HUES6 (cell line): ENCODE measurements around the gene ARL14EPL.

Experiments used
- H3K27ac ChIP-seq: 2 replicates; pipeline ENCODE4 v1.7.0; 2013; ENCODE audit warnings: low read depth, mild to moderate bottlenecking, low read length, inconsistent platforms
- H3K27me3 ChIP-seq: 2 replicates; pipeline ENCODE4 v1.6.1; 2013; ENCODE audit warnings: low read length; ENCODE audit not compliant: control insufficient read depth, insufficient read depth
- H3K36me3 ChIP-seq: 2 replicates; pipeline ENCODE4 v1.6.1; 2013; ENCODE audit warnings: low read length; ENCODE audit not compliant: control insufficient read depth, insufficient read depth
- H3K4me1 ChIP-seq: 2 replicates; pipeline ENCODE4 v1.6.1; 2013; ENCODE audit warnings: low read length; ENCODE audit not compliant: control insufficient read depth, insufficient read depth
- H3K4me3 ChIP-seq: 2 replicates; pipeline ENCODE4 v1.5.1; 2013; ENCODE audit warnings: low read depth, low read length
- H3K9ac ChIP-seq: one replicate; pipeline ENCODE4 v1.6.1; 2013; ENCODE audit warnings: mild to moderate bottlenecking, low read length
- H3K9me3 ChIP-seq: 2 replicates; pipeline ENCODE4 v1.6.1; 2013; ENCODE audit warnings: low read depth, low read length; ENCODE audit not compliant: control insufficient read depth, insufficient read depth

ARL14EPL gene

DNA sequence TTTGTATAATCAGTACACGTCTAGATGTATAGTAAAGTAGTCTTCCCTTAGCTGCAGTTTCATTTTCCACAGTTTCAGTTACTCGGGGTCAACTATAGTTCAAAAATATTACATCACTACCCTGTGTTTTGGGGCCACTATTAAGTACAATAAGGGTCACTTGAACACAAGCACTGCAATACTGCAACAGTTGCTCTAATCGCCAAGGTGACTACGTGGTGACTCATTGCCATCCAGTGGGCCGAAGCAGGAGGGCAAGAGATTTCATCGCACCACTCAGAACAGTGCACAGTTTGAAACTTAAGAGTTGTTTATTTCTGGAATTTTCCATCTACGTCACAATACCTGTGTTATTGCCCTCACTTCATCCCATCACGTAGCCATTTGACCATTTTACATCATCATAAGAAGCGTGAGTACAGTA is at the start of gene ARL14EPL:
Gene ARL14EPL, plus strand, starts transcription at position 379 of the 424 bp plus-strand sequence. CDS start 18,994 bp downstream, outside the sequence.
- Histone ChIP-seq H3K9ac (no peak within 1 kb of the TSS), H3K9me3 (no peaks in the 10 kb centered on the region), H3K4me3 (no peak within 1 kb of the TSS), H3K27ac (no peak within 1 kb of the TSS), H3K36me3 (no peaks in the 10 kb centered on the region), H3K4me1 (0 out of 2 replicates have a peak, but pooled peaks cover 3% of the 10 kb centered on the region), H3K27me3 (no peaks in the 10 kb centered on the region)

DNA sequence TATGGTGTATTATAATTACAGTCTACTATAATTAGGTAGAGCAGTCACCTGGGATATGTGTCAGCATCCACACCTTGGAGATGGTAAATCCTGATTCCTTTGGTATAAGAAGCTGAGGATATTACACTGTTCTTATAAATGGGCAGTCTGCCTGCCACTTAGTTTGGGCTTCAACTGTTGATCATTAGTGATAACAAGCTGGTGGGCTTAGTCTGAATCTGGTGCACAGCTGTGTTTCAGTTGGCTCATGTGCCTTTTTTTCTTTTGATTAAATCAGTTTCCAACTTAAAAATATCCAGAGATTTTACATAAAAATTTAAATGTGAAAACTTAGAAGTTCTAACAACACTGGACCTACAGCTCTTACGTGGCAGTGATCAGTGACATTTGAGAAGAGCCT is 48.8 kb upstream of the ARL14EPL start:
- no peak overlapping the region for H3K4me3 ChIP-seq
- no peaks in the 10 kb centered on the region for H3K36me3 ChIP-seq
- no peaks in the 10 kb centered on the region for H3K9me3 ChIP-seq
- no peak overlapping the region for H3K9ac ChIP-seq
- H3K27ac ChIP-seq: no peak overlapping the region
- H3K4me1 ChIP-seq: no peaks in the 10 kb centered on the region
- no peaks in the 10 kb centered on the region for H3K27me3 ChIP-seq

- no peaks in the 10 kb centered on the region for H3K9me3 ChIP-seq
- no peaks in the 10 kb centered on the region for H3K4me1 ChIP-seq
- H3K27me3 ChIP-seq: no peaks in the 10 kb centered on the region
- H3K9ac ChIP-seq: no peak overlapping the region
- H3K4me3 ChIP-seq: no peak overlapping the region
- no peak overlapping the region for H3K27ac ChIP-seq
- H3K36me3 ChIP-seq: no peaks in the 10 kb centered on the region
Measured at GRCh38 chr5:115985802-115986757, 46.2 kb upstream of the ARL14EPL start.

- Histone ChIP-seq H3K4me3 (no peak overlapping the region), H3K27ac (no peak overlapping the region), H3K36me3 (no peaks in the 10 kb centered on the region), H3K9me3 (no peaks in the 10 kb centered on the region), H3K27me3 (no peaks in the 10 kb centered on the region), H3K4me1 (no peaks in the 10 kb centered on the region), H3K9ac (no peak overlapping the region)
Measured at GRCh38 chr5:115988002-115988401, 44.3 kb upstream of the ARL14EPL start.

GRCh38 chr5:115992848-115993350 is 39.4 kb upstream of the ARL14EPL start:
- H3K4me1 ChIP-seq: no peaks in the 10 kb centered on the region
- no peaks in the 10 kb centered on the region for H3K36me3 ChIP-seq
- no peaks in the 10 kb centered on the region for H3K27me3 ChIP-seq
- H3K9ac ChIP-seq: no peak overlapping the region
- no peaks in the 10 kb centered on the region for H3K9me3 ChIP-seq
- no peak overlapping the region for H3K27ac ChIP-seq
- no peak overlapping the region for H3K4me3 ChIP-seq

- Histone ChIP-seq H3K27ac (no peak overlapping the region), H3K4me1 (no peaks in the 10 kb centered on the region), H3K9me3 (no peaks in the 10 kb centered on the region), H3K36me3 (no peaks in the 10 kb centered on the region), H3K4me3 (no peak overlapping the region), H3K9ac (no peak overlapping the region), H3K27me3 (no peaks in the 10 kb centered on the region)
Measured at GRCh38 chr5:115995351-115995750, 36.9 kb upstream of the ARL14EPL start.

- Histone ChIP-seq H3K9ac (no peak overlapping the region), H3K4me1 (no peaks in the 10 kb centered on the region), H3K27me3 (no peaks in the 10 kb centered on the region), H3K27ac (no peak overlapping the region), H3K36me3 (no peaks in the 10 kb centered on the region), H3K4me3 (no peak overlapping the region), H3K9me3 (no peaks in the 10 kb centered on the region)
Measured at GRCh38 chr5:116002116-116002906, 30.0 kb upstream of the ARL14EPL start.

- no peaks in the 10 kb centered on the region for H3K36me3 ChIP-seq
- H3K4me3 ChIP-seq: no peak overlapping the region
- no peaks in the 10 kb centered on the region for H3K4me1 ChIP-seq
- no peak overlapping the region for H3K9ac ChIP-seq
- no peak overlapping the region for H3K27ac ChIP-seq
- H3K9me3 ChIP-seq: no peaks in the 10 kb centered on the region
- no peaks in the 10 kb centered on the region for H3K27me3 ChIP-seq
Measured at GRCh38 chr5:116004248-116004647, 28.0 kb upstream of the ARL14EPL start.

GRCh38 chr5:116009806-116010205 is 22.5 kb upstream of the ARL14EPL start:
- Histone ChIP-seq H3K36me3 (no peaks in the 10 kb centered on the region), H3K27ac (no peak overlapping the region), H3K9ac (no peak overlapping the region)

DNA sequence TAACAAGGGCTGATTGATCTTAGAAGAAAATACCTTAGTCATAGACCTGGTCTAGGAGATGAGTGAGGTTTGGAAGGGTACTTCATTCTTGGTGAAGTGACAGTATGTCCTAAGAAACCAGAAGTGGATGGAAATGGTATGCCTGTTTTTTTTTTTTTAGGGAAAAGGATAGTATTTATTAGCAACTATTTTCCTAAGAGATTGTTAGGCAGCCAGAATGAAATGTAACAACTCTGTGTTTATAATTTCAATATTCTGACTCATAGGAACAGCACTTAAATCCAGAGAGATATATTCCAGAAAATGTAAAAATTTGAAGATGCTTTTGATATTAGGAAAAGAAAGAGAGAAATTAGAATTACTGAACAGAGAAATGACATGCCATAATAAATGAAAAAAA is 21.2 kb upstream of the ARL14EPL start:
- Histone ChIP-seq H3K4me3 (no peak overlapping the region), H3K27me3 (no peaks in the 10 kb centered on the region), H3K9ac (no peak overlapping the region), H3K9me3 (no peaks in the 10 kb centered on the region), H3K4me1 (no peaks in the 10 kb centered on the region), H3K27ac (no peak overlapping the region), H3K36me3 (no peaks in the 10 kb centered on the region)

More at GRCh38 chr5:116009806-116010205, 22.5 kb upstream of the ARL14EPL start:
- Histone ChIP-seq H3K4me3 (no peak overlapping the region), H3K4me1 (no peaks in the 10 kb centered on the region), H3K9me3 (no peaks in the 10 kb centered on the region), H3K27me3 (no peaks in the 10 kb centered on the region)
